Measurements from ENCODE around the gene SKOR1.

SKOR1 gene

GRCh38 chr15:67832897-67833709 lies 7.8 kb downstream of the SKOR1 start:
- DNase-seq, result no peak

- peak; percentile 79 for DNase-seq
These were observed 8.6 kb downstream of the SKOR1 start for GRCh38 chr15:67833710-67834511.

- no peak for DNase-seq
These were observed 9.4 kb downstream of the SKOR1 start for GRCh38 chr15:67834581-67835296.

GRCh38 chr15:67835297-67836133 lies 10.2 kb downstream of the SKOR1 start:
- DNase-seq, result no peak

- DNase-seq, result no peak
These were observed 10.8 kb downstream of the SKOR1 start for GRCh38 chr15:67836134-67836455.

GRCh38 chr15:67836477-67836876 lies 11.2 kb downstream of the SKOR1 start:
- DNase-seq, result peak; percentile 73

GRCh38 chr15:67836955-67837354 lies 11.6 kb downstream of the SKOR1 start:
- no peak for DNase-seq

GRCh38 chr15:67838789-67839332 lies 13.6 kb downstream of the SKOR1 start:
- no peak for DNase-seq

GRCh38 chr15:67839499-67839928 lies 14.2 kb downstream of the SKOR1 start:
- DNase-seq, result peak; percentile 61

- peak; percentile 98 for DNase-seq
These were observed 14.8 kb downstream of the SKOR1 start, which contains the start of gene RNU6-1 for GRCh38 chr15:67839929-67840748. TSS of gene RNU6-1 (minus strand) at chr15:67840045.

GRCh38 chr15:67840749-67841512 lies 15.6 kb downstream of the SKOR1 start:
- peak; percentile 52 for DNase-seq

GRCh38 chr15:67841513-67841762 lies 16.1 kb downstream of the SKOR1 start:
- DNase-seq, result no peak

- DNase-seq, result no peak
These were observed 17.8 kb downstream of the SKOR1 start for GRCh38 chr15:67843092-67843501.

- no peak for DNase-seq
These were observed 18.5 kb downstream of the SKOR1 start for GRCh38 chr15:67843571-67844387.

GRCh38 chr15:67845974-67846373 lies 20.7 kb downstream of the SKOR1 start:
- DNase-seq, result no peak

- no peak for DNase-seq
These were observed 24.2 kb downstream of the SKOR1 start for GRCh38 chr15:67849538-67849937.

- DNase-seq, result no peak
These were observed 25.0 kb downstream of the SKOR1 start for GRCh38 chr15:67850336-67850735.

- no peak for DNase-seq
These were observed 25.8 kb downstream of the SKOR1 start for GRCh38 chr15:67850994-67851571.

- DNase-seq, result no peak
These were observed 27.1 kb downstream of the SKOR1 start for GRCh38 chr15:67852418-67852817.
